ENCODE data around the gene NME7.

- no peak for TF ChIP-seq CTCF (IDR thresholded peaks at IDR 0.05; ENCODE audit: low read depth, low read length)
- TF ChIP-seq EZH2phosphoT487 (IDR thresholded peaks at IDR 0.05; ENCODE audit: low read depth) = no peak
These were observed 79.6 kb downstream of the NME7 start for GRCh38 chr1:169288011-169288414.

Data from OCI-LY3 (cell line).